Measurements from ENCODE around the gene SHROOM4. TPM values are rescaled to one million over a fixed set of nuclear protein-coding genes. Genes with fewer than 3 reads are reported as not detected.

SHROOM4 gene
- total RNA-seq, 6 experiments from 2014 or later: 0.55 to 2.0 (median 1.2) TPM

DNA sequence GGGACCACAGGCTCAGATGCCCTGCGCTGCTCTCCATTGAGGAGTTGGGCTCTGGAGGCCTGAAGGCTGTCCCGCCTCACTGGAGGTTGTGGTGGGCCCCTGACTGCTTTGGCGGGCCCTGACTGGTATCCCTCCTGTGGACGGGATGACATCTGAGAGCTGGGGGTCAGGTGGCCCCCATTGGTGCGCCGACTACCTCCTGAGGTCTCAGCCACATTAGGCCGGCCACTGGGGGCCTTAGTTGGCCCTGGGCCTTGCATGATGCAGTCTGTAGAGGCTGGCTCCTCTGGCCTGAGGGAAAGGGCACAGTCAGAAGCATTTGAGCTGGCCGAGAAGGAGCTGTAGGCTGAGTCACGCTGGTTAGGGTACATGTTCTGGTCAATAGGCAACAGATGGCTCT, 178.8 kb downstream of the SHROOM4 start:
- no peaks in the 10 kb centered on the region for H3K36me3 ChIP-seq
- intact Hi-C loops (cut with DNase I): no loop called here
- H3K27ac ChIP-seq: no peak overlapping the region
- H3K4me3 ChIP-seq: no peak overlapping the region
- TF ChIP-seq, protein P1, sequence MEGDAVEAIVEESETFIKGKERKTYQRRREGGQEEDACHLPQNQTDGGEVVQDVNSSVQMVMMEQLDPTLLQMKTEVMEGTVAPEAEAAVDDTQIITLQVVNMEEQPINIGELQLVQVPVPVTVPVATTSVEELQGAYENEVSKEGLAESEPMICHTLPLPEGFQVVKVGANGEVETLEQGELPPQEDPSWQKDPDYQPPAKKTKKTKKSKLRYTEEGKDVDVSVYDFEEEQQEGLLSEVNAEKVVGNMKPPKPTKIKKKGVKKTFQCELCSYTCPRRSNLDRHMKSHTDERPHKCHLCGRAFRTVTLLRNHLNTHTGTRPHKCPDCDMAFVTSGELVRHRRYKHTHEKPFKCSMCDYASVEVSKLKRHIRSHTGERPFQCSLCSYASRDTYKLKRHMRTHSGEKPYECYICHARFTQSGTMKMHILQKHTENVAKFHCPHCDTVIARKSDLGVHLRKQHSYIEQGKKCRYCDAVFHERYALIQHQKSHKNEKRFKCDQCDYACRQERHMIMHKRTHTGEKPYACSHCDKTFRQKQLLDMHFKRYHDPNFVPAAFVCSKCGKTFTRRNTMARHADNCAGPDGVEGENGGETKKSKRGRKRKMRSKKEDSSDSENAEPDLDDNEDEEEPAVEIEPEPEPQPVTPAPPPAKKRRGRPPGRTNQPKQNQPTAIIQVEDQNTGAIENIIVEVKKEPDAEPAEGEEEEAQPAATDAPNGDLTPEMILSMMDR (IDR thresholded peaks at IDR 0.05): no peak
- no peak for TF ChIP-seq POLR2A (IDR thresholded peaks at IDR 0.05)
- ATAC-seq (peak in 1 of 4 donors; percentile 18), DNase-seq (no peak)
- H3K4me1 ChIP-seq: no peaks in the 10 kb centered on the region
- H3K27me3 ChIP-seq: no peaks in the 10 kb centered on the region
- 44% methylated on average over 2 of the region's 9 CpGs for WGBS (ENCODE audit: insufficient coverage, low coverage, low lambda C conversion rate, missing lambda C conversion rate)
- no peaks in the 10 kb centered on the region for H3K9me3 ChIP-seq

DNA sequence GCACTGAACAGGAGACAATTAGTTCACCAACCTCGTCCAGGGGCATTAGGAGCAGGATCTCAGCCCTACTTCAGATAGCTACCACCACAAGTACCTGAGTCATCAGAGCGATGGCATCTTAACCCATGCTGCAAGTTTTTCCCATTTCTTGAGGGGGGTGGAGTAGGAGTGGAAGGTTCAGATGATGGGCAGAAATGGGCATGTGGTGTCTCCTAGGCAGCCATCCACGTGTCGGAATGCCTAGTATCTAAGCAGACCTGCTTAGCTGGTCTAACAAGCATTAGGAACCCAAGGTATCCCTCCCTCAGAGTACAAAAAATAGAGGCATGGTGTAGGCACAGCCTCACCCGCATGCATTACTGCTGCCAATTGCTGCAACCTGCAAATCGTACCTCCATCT, 184.2 kb downstream of the SHROOM4 start:
- Histone ChIP-seq H3K4me3 (no peak overlapping the region), H3K9me3 (no peaks in the 10 kb centered on the region), H3K27me3 (no peaks in the 10 kb centered on the region), H3K27ac (no peak overlapping the region), H3K36me3 (no peaks in the 10 kb centered on the region), H3K4me1 (no peaks in the 10 kb centered on the region)
- intact Hi-C loops (cut with DNase I): no loop called here
- no peak for ATAC-seq
- TF ChIP-seq, protein P1 (IDR thresholded peaks at IDR 0.05): no peak
- no peak for TF ChIP-seq POLR2A (IDR thresholded peaks at IDR 0.05)
- 57% methylated on average over 5 of the region's 6 CpGs for WGBS (ENCODE audit: insufficient coverage, low coverage, low lambda C conversion rate, missing lambda C conversion rate)
- DNase-seq: no peak

DNA sequence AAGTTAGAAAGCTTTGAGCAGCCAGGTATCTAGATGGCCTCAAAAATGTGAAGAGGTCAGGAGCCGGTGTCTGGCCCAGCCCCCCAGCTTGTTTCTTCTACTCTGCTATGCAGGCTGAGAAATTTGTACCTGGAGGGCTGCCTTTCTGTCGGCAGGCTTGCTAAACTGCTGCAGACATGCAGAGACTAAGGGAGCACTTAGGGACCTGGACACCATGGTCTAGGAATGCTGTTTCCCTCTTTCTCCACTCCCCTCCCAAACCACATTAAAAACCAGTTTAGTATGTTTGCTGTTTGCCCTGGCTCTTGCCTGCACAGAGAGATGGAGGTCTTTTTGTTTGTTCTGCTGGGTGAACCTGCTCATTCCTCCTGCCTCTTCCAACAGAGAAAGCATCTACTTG, 186.3 kb downstream of the SHROOM4 start:
- intact Hi-C loops (cut with DNase I): no loop called here
- TF ChIP-seq, protein P1 (IDR thresholded peaks at IDR 0.05): no peak
- no peak for TF ChIP-seq POLR2A (IDR thresholded peaks at IDR 0.05)
- no peak overlapping the region for H3K27ac ChIP-seq
- DNase-seq (no peak), ATAC-seq (no peak)
- H3K9me3 ChIP-seq: no peaks in the 10 kb centered on the region
- 55% methylated on average over 2 of the region's 2 CpGs for WGBS (ENCODE audit: insufficient coverage, low coverage, low lambda C conversion rate, missing lambda C conversion rate)
- H3K27me3 ChIP-seq: no peaks in the 10 kb centered on the region
- H3K36me3 ChIP-seq: no peaks in the 10 kb centered on the region
- H3K4me1 ChIP-seq: no peaks in the 10 kb centered on the region
- no peak overlapping the region for H3K4me3 ChIP-seq

DNA sequence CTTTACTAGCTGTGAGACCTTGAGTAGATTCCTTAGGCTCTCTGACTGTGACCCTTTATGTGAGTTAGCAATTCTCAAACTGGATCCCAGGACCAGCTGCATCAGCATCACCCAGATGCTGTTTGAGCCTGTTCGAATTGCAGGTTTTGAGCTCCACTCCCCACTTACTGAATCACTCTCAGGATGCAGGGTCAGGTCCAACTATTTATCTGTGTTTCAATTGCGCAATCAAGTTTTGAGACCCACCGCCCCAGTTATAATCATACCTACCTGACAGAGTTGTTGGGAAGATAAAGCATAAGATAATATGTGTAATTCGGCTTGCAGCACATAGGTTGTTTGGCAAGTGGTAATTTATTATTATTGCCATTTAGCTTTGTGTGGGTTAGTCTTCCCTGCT, 187.6 kb downstream of the SHROOM4 start:
- Histone ChIP-seq H3K9me3 (no peaks in the 10 kb centered on the region), H3K4me1 (no peaks in the 10 kb centered on the region), H3K27me3 (no peaks in the 10 kb centered on the region), H3K27ac (no peak overlapping the region), H3K36me3 (no peaks in the 10 kb centered on the region), H3K4me3 (no peak overlapping the region)
- intact Hi-C loops (cut with DNase I): no loop called here
- DNase-seq (no peak), ATAC-seq (no peak)
- TF ChIP-seq, protein P1 (IDR thresholded peaks at IDR 0.05): no peak
- no peak for TF ChIP-seq POLR2A (IDR thresholded peaks at IDR 0.05)
- WGBS (ENCODE audit: insufficient coverage, low coverage, low lambda C conversion rate, missing lambda C conversion rate): 64% methylated on average over 4 of the region's 4 CpGs

DNA sequence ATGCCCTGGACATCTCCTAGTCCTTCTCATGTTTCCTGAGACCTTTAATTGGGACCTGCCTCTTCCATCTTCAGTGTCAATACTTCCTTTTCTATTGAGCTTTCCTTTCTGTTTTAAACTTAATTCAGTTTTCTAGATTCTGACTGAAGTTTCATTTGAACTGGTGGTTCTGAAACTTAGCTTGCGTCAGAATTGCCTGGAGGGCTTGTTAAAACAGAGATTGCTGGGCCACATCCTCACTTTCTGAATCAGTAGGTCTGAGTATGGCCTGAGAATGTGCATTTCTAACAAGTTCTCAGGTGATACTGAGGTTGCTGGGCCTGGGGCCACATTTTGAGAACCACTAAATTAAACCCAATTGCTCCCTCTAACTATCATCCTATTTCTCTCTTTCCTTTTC, 191.2 kb downstream of the SHROOM4 start:
- Histone ChIP-seq H3K4me1 (no peaks in the 10 kb centered on the region), H3K27ac (no peak overlapping the region), H3K4me3 (no peak overlapping the region), H3K36me3 (no peaks in the 10 kb centered on the region), H3K27me3 (no peaks in the 10 kb centered on the region), H3K9me3 (no peaks in the 10 kb centered on the region)
- DNase-seq (no peak), ATAC-seq (no peak)
- intact Hi-C loops (cut with DNase I): no loop called here
- 46% methylated on average over 1 of the region's 1 CpG for WGBS (ENCODE audit: insufficient coverage, low coverage, low lambda C conversion rate, missing lambda C conversion rate)
- no peak for TF ChIP-seq POLR2A (IDR thresholded peaks at IDR 0.05)
- TF ChIP-seq, protein P1 (IDR thresholded peaks at IDR 0.05): no peak

Measured in right lobe of liver (tissue), 6 donors.